Right lobe of liver (tissue), 6 donors: ENCODE results near the gene HOXC11. TPM values are rescaled to one million over a fixed set of nuclear protein-coding genes. Genes with fewer than 3 reads are reported as not detected.

ENCODE experiments used
- ATAC-seq, 4 donors: fragments of 200-7000 bp; cut with Tn5 transposase; one replicate each; pipeline ENCODE4 v1.9.1; 2020; ENCODE audit warnings: mild to moderate bottlenecking in 4 of 4, moderate library complexity in 4 of 4
- DNase-seq, 3 donors: peaks; one replicate each; pipeline ENCODE4 v3.0.0-alpha.2; 2020
- H3K27ac ChIP-seq, 3 donors: fragments of 200-600 bp; one replicate each; pipeline ENCODE4 v1.8.0; 2022
- H3K27me3 ChIP-seq, 2 donors: fragments of 200-600 bp; one replicate each; pipeline ENCODE4 v1.8.0; 2022
- H3K36me3 ChIP-seq, 4 donors: fragments of 200-600 bp; sonication (generic) in 1 of 4; one replicate each; pipeline versions ENCODE4 v1.5.1 to v1.8.0; 2017 to 2022; ENCODE audit warnings: control low read depth in 1 of 4
- H3K4me1 ChIP-seq, 4 donors: fragments of 200-600 bp; sonication (generic) in 1 of 4; one replicate each; pipeline versions ENCODE4 v1.5.1 to v1.8.0; 2017 to 2022; ENCODE audit warnings: control low read depth in 1 of 4
- H3K4me3 ChIP-seq, 3 donors: fragments of 200-600 bp; one replicate each; pipeline ENCODE4 v1.8.0; 2022
- H3K9me3 ChIP-seq, 4 donors: fragments of 200-600 bp; sonication (generic) in 1 of 4; one replicate each; pipeline versions ENCODE4 v1.5.1 to v1.8.0; 2017 to 2022; ENCODE audit warnings: control low read depth in 1 of 4
- CTCF ChIP-seq, 4 donors: fragments of 200-600 bp in 3 of 4; fragments of 450-650 bp in 1 of 4; IDR thresholded peaks; one replicate each; pipeline versions ENCODE4 v1.5.1 to v1.8.0; 2016 to 2022; ENCODE audit warnings: antibody characterized with exemption in 4 of 4, mild to moderate bottlenecking in 2 of 4
- POLR2A ChIP-seq: fragments of 450-650 bp; IDR thresholded peaks from one replicate; pipeline ENCODE4 v1.6.1; 2017; ENCODE audit warnings: antibody characterized with exemption, mild to moderate bottlenecking
- WGBS: methylation state at CpG from one replicate; pipeline ENCODE4 v1.1.6; 2018; ENCODE audit warnings: low coverage, low lambda C conversion rate; ENCODE audit not compliant: insufficient coverage; ENCODE audit errors: missing lambda C conversion rate; 5-methylcytosine and 5-hydroxymethylcytosine counted together
- intact Hi-C, 2 donors: fragments of 100-400 bp; cut with DNase I; formaldehyde crosslinking; loops; one replicate each; pipeline versions ENCODE4 v1.11.2 to v1.14.1; 2022
- total RNA-seq, 6 experiments: library from RNA; depleted of rRNA in 2 of 6; stranded (reverse); fragments of >200 nt in 2 of 6; fragmentation: NEBNext Ultra II Directional in 3 of 6; extraction: Animal tissue kit (Norgen Biotek cat#: 25700) in 3 of 6; gene quantifications; one replicate each; pipeline versions ENCODE4 v1.1.0 to v1.2.4, GENCODE V29; 2016 to 2023
- donor health status: DM: no; HTN: yes; CAD: no.
- donor health status: DM: no; HTN: no; CAD: no.
- donor health status: DM: no; HTN: no; CAD: no.
- donor health status: DM: no; HTN: yes; CAD: no.
- donor health status: DM: no; HTN: yes; CAD: no.

The HOXC11 gene
- total RNA-seq, 6 experiments from 2014 or later = not detected

- no CpG with 5 or more reads among the region's 2 CpGs for WGBS
- no peak for ATAC-seq
Observed at GRCh38 chr12:53971686-53972085, 1.2 kb upstream of the HOXC11 start.

GRCh38 chr12:53972152-53972702, 699 bp upstream of the HOXC11 start:
- ATAC-seq (no peak), DNase-seq (peak in 1 of 3 donors; percentile 13)
- intact Hi-C loops = no loop called here
- H3K27ac ChIP-seq = no peak overlapping the region
- H3K27me3 ChIP-seq = peaks cover 10 to 48% of the 10 kb centered on the region in 2 donors
- H3K36me3 ChIP-seq = no peaks in the 10 kb centered on the region
- peaks cover 0 to 5% (median 0%) of the 10 kb centered on the region in 4 donors for H3K4me1 ChIP-seq
- H3K9me3 ChIP-seq = no peaks in the 10 kb centered on the region
- H3K4me3 ChIP-seq = no peak overlapping the region
- 17% methylated on average over 7 of the region's 9 CpGs for WGBS
- TF ChIP-seq CTCF (IDR thresholded peaks at IDR 0.05) (no peak), POLR2A (no peak)

More at GRCh38 chr12:53971686-53972085, 1.2 kb upstream of the HOXC11 start:
- H3K4me1 ChIP-seq = peaks cover 0 to 5% (median 0%) of the 10 kb centered on the region in 4 donors
- H3K27me3 ChIP-seq = peaks cover 10 to 52% of the 10 kb centered on the region in 2 donors
- no peak for TF ChIP-seq POLR2A
- no peak for TF ChIP-seq CTCF (IDR thresholded peaks at IDR 0.05)
- H3K9me3 ChIP-seq = no peaks in the 10 kb centered on the region
- DNase-seq = peak in 1 of 3 donors; percentile 2
- intact Hi-C loops = no loop called here
- no peak overlapping the region for H3K4me3 ChIP-seq
- H3K27ac ChIP-seq = no peak overlapping the region
- H3K36me3 ChIP-seq = no peaks in the 10 kb centered on the region

GRCh38 chr12:53973236-53974042, 513 bp downstream of the HOXC11 start:
- TF ChIP-seq CTCF (IDR thresholded peaks at IDR 0.05) (no peak), POLR2A (no peak)
- Histone ChIP-seq H3K4me3 (no peak overlapping the region), H3K4me1 (peaks cover 0 to 5% (median 0%) of the 10 kb centered on the region in 4 donors), H3K36me3 (no peaks in the 10 kb centered on the region), H3K27ac (no peak overlapping the region), H3K9me3 (no peaks in the 10 kb centered on the region), H3K27me3 (peaks cover 10 to 40% of the 10 kb centered on the region in 2 donors)
- intact Hi-C loops = no loop called here
- 8% methylated on average over 24 of the region's 71 CpGs for WGBS
- DNase-seq = peak in 1 of 3 donors; percentile 51
- ATAC-seq = no peak

GRCh38 chr12:53974084-53975063, 1.4 kb downstream of the HOXC11 start, which contains the start of gene HOTAIR:
TSS of gene HOTAIR (minus strand) at chr12:53974954.
- H3K36me3 ChIP-seq = no peaks in the 10 kb centered on the region
- H3K4me3 ChIP-seq = no peak within 1 kb of the TSS
- H3K27me3 ChIP-seq = peaks cover 4 to 38% of the 10 kb centered on the region in 2 donors
- WGBS = 5% methylated on average over 26 of the region's 63 CpGs
- H3K9me3 ChIP-seq = no peaks in the 10 kb centered on the region
- peaks cover 0 to 5% (median 0%) of the 10 kb centered on the region in 4 donors for H3K4me1 ChIP-seq
- DNase-seq (peak in 1 of 3 donors; percentile 48), ATAC-seq (peak in 2 of 4 donors; percentile 24 to 51)
- no peak within 1 kb of the TSS for H3K27ac ChIP-seq
- TF ChIP-seq CTCF (IDR thresholded peaks at IDR 0.05) (no peak), POLR2A (no peak)
- intact Hi-C loops = no loop called here
